Type B pancreatic cell (in vitro differentiated cells): ENCODE measurements around the gene ZNF438. TPM values are rescaled to one million over a fixed set of nuclear protein-coding genes. Genes with fewer than 3 reads are reported as not detected.

ENCODE experiments used
- DNase-seq: peaks from one replicate; pipeline ENCODE4 v3.0.0; 2021; ENCODE audit warnings: mixed read lengths; ENCODE audit not compliant: unreplicated experiment; ENCODE audit errors: extremely low spot score
- H3K27ac Mint-ChIP-seq: 2 replicates; pipeline ENCODE4 v1.8.0; 2021; ENCODE audit warnings: mild to moderate bottlenecking, mixed read lengths
- H3K27me3 Mint-ChIP-seq: 2 replicates; pipeline ENCODE4 v1.8.0; 2021; ENCODE audit warnings: mixed read lengths
- H3K36me3 Mint-ChIP-seq: 2 replicates; pipeline ENCODE4 v1.8.0; 2021; ENCODE audit warnings: mixed read lengths
- H3K4me1 Mint-ChIP-seq: one replicate; pipeline ENCODE4 v1.8.0; 2021; ENCODE audit warnings: mixed read lengths; ENCODE audit not compliant: unreplicated experiment
- H3K4me3 Mint-ChIP-seq: 2 replicates; pipeline ENCODE4 v1.8.0; 2021; ENCODE audit warnings: mild to moderate bottlenecking, mixed read lengths
- H3K9me3 Mint-ChIP-seq: 2 replicates; pipeline ENCODE4 v1.8.0; 2021; ENCODE audit warnings: mixed read lengths
- total RNA-seq: library from RNA; stranded (reverse); gene quantifications from 2 replicates; pipeline ENCODE4 v1.2.1, GENCODE V29; 2021; ENCODE audit warnings: low replicate concordance
- TF ChIP-seq, protein P1 (sequence below): fragments of 200-600 bp; sonication (generic); conservative IDR thresholded peaks from 2 replicates; pipeline ENCODE4 v1.5.0; 2021; ENCODE audit warnings: antibody characterized with exemption, mild to moderate bottlenecking

Gene ZNF438
- total RNA-seq, 1 donor from 2014 or later = 3.7 TPM

DNA sequence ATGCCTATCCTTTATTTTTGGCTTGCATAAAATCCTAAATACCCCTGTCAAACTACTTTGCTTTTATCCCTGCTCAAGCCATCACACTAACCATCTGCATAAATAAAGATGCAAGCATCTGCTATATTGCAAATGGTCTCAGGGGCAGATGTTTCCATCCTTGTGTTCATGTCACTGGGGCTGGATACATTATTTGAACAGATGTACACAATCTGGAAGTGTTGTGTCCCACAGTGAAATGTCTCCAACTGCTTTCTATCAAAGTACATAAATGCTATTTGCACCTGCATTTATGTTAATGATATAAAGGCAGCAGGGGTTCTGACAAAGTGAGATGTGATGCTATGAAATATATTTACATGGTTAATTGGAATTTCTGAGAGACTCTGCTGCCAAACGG is 163.1 kb downstream of the ZNF438 start:
- Mint-ChIP-seq H3K27ac (no peak overlapping the region), H3K27me3 (no peaks in the 10 kb centered on the region), H3K4me3 (no peak overlapping the region), H3K9me3 (peaks cover 4% of the 10 kb centered on the region), H3K4me1 (peaks cover 6% of the 10 kb centered on the region), H3K36me3 (peaks cover 5% of the 10 kb centered on the region)
- no peak for DNase-seq
- TF ChIP-seq, protein P1, sequence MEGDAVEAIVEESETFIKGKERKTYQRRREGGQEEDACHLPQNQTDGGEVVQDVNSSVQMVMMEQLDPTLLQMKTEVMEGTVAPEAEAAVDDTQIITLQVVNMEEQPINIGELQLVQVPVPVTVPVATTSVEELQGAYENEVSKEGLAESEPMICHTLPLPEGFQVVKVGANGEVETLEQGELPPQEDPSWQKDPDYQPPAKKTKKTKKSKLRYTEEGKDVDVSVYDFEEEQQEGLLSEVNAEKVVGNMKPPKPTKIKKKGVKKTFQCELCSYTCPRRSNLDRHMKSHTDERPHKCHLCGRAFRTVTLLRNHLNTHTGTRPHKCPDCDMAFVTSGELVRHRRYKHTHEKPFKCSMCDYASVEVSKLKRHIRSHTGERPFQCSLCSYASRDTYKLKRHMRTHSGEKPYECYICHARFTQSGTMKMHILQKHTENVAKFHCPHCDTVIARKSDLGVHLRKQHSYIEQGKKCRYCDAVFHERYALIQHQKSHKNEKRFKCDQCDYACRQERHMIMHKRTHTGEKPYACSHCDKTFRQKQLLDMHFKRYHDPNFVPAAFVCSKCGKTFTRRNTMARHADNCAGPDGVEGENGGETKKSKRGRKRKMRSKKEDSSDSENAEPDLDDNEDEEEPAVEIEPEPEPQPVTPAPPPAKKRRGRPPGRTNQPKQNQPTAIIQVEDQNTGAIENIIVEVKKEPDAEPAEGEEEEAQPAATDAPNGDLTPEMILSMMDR = no peak

DNA sequence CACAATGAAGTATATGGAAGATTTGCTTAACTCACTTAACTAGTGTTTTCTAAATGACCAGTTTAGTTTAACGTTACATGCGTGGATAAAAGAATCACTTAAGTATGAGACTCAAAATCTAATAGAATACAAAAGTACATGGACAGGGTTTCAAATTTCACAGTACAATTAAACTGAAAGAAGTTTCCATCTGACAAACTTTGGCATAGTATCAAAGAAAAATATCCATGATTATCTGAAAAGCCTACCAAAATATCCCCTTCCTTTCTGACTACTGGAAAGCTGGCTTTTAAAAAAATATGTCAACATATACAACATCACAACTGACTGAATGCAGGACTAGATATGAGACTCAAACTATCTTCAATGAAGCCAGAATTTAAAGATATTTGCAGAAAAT is 164.8 kb downstream of the ZNF438 start:
- TF ChIP-seq, protein P1 = no peak
- Mint-ChIP-seq H3K27me3 (no peaks in the 10 kb centered on the region), H3K36me3 (peaks cover 5% of the 10 kb centered on the region), H3K9me3 (peaks cover 4% of the 10 kb centered on the region), H3K4me3 (no peak overlapping the region), H3K27ac (no peak overlapping the region), H3K4me1 (peaks cover 13% of the 10 kb centered on the region)
- no peak for DNase-seq

DNA sequence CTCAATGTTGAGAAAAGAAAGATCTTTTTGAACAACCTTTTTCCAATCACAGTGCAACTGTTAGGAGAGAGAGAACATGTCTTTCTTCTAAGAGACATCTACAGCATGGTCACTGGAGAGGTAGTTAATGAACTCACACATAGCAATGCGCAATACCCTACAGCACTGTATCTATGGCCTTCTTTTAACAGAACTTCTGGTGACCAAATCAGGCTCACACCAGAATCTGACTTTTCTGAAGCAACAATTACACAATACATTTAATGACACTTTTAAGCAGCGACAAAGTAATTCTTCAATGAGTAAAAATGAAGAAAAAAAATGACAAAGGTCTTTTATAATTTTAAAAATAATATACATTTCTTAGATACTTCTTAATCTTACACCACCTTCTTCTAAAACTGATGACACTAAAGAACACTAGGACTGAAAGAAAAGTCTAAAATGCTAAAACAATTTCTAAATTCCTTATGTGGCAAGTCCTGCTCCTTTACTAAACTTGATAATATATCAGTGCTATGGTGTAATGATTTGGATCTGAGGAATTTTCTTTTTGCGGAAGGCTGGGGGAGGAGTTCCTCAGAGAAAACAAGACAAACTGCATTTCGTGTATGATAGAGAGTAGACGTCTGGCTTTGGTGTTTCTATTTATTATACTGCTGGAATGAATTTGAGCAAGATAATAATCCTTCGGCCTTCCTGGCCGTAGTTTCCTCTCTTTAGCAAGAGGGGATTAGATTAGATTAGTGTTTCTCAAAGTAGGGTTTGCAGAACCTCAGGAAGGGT is 166.3 kb downstream of the ZNF438 start:
- no peaks in the 10 kb centered on the region for H3K27me3 Mint-ChIP-seq
- no peak for DNase-seq
- H3K4me3 Mint-ChIP-seq = peak overlapping the region; percentile 57
- TF ChIP-seq, protein P1 = no peak
- peak overlapping the region; percentile 76 for H3K27ac Mint-ChIP-seq
- peaks cover 13% of the 10 kb centered on the region for H3K4me1 Mint-ChIP-seq
- peaks cover 5% of the 10 kb centered on the region for H3K36me3 Mint-ChIP-seq
- peaks cover 4% of the 10 kb centered on the region for H3K9me3 Mint-ChIP-seq

DNA sequence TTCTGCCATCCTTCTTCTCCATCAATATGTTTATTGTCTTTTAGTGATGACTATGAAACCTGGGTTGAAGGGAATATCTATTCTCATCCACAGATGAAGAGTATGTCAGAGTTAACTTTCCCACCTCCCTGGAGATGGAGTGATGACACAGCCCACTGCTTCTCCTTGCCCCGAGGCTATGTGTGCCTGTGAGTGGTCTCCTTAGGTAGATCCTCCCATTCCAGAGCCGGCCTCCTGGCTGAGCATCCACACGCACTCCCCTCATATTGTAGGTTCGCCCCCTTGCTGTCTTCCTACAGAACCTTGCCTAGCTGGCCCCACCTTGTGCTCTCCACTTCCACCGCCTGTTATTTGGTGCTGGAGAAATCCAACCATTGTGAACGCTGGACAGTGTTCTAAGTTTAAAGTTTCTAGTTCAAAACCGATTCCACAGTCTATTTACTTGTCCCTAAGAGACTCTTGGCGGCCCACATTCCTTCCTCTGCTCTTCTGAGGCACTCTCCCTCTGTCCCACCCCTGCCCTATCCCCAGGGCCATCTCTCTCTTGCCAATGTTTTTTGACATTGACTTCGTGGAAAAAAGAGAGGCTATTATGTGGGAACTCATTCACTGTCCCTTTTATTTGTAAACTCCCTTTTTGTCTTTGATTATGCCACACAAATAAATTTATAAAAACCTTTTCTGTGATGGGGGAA is 168.0 kb downstream of the ZNF438 start:
- Mint-ChIP-seq H3K9me3 (peaks cover 4% of the 10 kb centered on the region), H3K27me3 (no peaks in the 10 kb centered on the region), H3K27ac (no peak overlapping the region), H3K36me3 (peaks cover 5% of the 10 kb centered on the region), H3K4me3 (no peak overlapping the region), H3K4me1 (peaks cover 17% of the 10 kb centered on the region)
- TF ChIP-seq, protein P1 = no peak
- DNase-seq = no peak

DNA sequence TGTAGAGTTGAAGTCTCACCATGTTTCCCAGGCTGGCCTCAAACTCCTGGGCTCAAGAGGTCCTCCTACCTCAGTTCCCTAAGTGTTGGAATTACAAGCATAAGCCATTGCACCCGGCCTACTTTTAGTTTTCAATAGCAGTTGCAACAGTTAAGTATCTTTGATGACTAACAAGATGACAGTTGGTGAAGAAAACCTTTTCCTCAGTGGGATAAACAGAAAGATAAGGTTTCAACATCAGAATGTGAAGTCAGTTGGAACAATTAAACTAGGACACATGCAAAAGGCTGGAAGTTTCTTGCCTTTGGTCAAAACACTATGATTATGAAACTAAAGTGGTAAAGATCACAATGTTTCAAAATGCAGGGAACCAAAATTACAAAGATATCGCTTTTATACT is 169.2 kb downstream of the ZNF438 start:
- H3K4me3 Mint-ChIP-seq = no peak overlapping the region
- no peaks in the 10 kb centered on the region for H3K27me3 Mint-ChIP-seq
- H3K4me1 Mint-ChIP-seq = peaks cover 23% of the 10 kb centered on the region
- peaks cover 5% of the 10 kb centered on the region for H3K36me3 Mint-ChIP-seq
- peaks cover 4% of the 10 kb centered on the region for H3K9me3 Mint-ChIP-seq
- H3K27ac Mint-ChIP-seq = no peak overlapping the region
- no peak for DNase-seq
- TF ChIP-seq, protein P1 = no peak
